HS-5 (cell line): ENCODE results near the gene DENND11.

Source experiments
- DNase-seq: peaks from one replicate; pipeline ENCODE4 v3.0.0-alpha.2; 2012; ENCODE audit warnings: low read depth

DENND11 gene

DNA sequence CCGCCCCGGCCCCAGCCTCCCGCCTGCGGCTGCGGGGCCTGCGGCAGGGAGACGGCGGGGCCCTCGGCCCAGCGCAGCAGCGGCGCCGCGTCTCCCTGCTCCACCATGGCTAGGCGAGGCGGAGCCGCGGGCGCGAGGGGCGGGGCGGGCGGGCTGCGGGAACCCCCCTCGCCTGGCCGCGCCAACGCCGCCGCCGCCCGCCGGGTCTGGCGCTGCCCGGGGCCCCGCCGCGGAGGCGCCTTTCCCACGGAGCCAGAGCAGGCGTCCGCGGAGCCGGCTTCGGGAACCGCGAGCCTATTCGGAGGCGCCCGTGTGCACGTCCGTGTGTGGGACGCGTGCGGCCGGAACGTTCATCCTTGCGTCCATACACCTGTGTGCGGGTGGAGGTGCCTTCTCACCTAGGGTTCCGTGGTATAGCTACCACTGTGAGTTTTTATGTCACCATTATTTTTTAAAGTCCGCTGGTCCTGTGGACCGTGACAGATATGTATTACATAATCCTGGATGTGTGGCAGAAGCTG, at the start of gene DENND11:
Gene DENND11, minus strand, starts transcription at position 120 of the 521 bp plus-strand sequence. Its CDS starts 13 bp downstream, at position 107.
- no peak for DNase-seq

- no peak for DNase-seq
Measured at GRCh38 chr7:141748396-141748795, 46.4 kb upstream of the DENND11 start.

- no peak for DNase-seq
Measured at GRCh38 chr7:141744131-141744530, 42.2 kb upstream of the DENND11 start.

DNA sequence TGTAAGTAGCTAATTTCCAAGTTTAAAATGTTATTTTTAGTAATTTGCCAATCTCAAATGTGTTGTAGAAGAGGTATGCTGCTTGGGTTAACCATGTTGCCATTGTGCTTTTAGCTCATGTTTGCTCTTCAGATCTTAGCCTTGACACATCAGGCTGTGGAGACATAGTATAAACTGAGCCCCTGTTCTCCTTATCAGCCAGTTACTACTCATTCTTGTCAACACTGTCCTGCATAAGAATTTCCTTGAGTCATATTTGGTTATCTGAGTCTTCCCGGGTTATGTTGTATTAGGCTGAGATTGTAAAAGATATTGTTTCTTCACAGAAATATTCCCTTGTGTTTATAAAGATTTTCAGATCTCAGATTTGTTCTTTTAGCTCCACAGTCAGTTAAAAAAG, 40.3 kb upstream of the DENND11 start:
- DNase-seq: no peak

DNA sequence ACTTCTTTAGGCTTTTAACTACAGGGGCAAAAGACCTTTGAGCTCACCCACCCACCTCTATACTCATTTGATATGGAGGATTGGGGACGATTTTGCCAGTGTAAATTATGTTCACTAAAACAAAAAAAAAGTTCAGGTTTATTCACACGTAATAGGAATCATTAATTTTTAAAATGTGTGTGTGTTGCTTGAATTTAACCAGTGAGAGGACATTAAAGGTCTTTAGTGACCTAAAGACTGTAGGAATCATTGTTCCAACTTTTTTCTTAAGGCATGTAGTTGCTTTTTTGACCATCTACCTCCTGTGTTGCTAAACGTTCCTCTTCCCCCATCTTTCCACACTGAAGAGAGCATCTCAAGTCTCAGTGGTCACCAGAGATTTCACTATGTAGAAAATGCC, 37.3 kb upstream of the DENND11 start:
- DNase-seq: no peak

- no peak for DNase-seq
Measured at GRCh38 chr7:141738592-141739013, 36.6 kb upstream of the DENND11 start.

DNA sequence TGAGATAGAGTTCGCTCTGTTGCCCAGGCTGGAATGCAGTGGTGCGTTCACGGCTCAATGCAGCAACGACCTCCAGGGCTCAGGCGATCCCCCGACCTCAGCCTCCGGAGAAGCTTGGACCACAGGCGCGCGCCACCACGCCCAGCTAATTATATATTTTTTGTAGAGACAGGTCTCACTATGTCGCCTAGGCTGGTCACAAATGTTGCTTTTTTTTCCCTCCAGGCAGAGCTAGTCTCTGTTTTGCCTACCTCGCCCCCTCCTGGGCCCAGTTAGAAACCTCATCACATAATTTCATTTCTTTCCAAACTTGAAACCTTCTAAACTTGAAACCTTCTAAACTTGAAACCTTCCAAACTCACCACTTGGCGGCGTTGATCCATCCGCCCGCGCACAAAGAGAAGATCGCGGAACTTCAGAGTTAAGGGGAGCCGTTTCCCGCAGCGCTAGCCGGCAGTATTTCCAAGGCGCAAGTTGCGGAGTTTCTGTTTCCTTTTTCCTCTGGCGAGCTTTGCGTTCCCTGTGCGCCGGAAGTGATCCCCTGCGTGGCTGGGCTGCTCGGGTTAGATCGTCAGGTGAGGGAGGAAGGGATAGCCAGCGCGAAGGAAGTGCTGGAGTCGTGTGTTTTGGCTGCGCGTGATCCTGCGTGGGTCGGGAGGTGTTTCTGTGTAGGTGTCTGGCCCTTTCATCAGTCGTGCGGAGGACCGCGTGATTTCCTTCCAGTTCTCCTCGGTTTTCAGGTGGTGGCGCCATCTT, 36.0 kb upstream of the DENND11 start, which contains the start of gene SSBP1:
Gene SSBP1, plus strand, starts transcription at position 523 of the 756 bp plus-strand sequence. CDS start 809 bp downstream, outside the sequence.
- DNase-seq: peak; percentile 80

GRCh38 chr7:141737118-141737835, 35.3 kb upstream of the DENND11 start:
- DNase-seq: no peak

GRCh38 chr7:141731476-141732149, 29.6 kb upstream of the DENND11 start:
- no peak for DNase-seq

GRCh38 chr7:141729020-141729419, 27.1 kb upstream of the DENND11 start:
- no peak for DNase-seq

GRCh38 chr7:141722529-141722928, 20.6 kb upstream of the DENND11 start:
- no peak for DNase-seq

DNA sequence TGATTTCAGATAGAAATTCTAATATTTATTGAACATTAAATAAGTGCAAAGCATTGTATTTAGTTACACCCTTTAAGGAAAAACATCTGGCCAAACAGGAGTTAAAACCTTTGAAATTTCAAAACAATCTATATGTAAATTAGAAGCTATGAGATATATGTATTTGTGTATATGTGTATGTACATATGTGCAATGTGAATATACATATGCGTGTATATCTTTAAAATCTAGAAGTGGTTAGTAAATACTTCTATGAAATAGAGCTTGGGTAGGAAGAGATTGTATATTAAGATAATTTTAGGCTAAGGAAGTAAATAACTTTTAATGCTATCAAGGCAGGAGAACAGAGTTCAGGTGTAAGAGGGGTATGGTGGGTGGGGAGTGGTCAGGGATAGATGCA, 15.5 kb upstream of the DENND11 start:
- DNase-seq: no peak

DNA sequence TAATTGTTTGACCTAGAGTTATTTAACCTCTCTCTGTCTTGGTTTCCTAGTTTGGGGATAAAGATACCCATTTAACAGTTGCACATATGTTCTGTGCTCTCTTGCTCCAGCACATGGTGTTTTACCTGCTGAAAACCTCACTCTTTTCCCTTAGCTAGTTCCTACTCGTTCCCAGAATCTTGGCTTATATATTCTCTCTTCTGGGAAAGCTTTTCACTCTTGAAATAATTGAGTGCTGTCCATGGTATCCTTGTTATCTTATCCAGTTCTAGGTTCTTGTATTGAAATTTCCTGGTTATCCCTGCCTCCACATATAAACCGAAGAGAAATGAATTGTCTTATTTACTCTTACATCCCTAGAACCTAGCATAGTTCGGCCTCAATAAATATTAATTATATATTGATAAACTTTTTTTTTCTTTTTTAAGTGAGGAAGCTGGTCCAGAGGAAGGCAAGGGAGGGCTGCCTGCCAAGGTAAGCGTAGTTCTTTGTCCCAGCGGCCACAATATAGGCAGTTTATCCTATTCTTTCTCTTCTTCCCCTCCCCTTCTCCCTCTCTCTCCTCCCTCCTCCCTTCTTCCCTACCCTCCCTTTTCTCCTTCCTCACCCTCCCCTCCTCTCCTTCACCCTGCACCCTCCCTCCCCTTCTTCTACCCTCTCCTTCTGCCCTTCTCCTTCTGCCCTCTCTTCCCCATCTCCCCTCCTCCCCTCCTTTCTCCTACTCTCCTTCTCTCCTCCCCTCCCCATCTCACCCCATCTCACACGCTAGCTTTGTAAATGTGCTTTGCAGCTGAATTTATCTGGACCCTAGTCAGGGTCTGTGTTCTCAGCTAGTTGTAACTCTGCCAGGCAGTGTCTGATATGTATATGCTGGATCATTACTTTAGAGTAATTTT, 14.1 kb upstream of the DENND11 start:
- no peak for DNase-seq

DNA sequence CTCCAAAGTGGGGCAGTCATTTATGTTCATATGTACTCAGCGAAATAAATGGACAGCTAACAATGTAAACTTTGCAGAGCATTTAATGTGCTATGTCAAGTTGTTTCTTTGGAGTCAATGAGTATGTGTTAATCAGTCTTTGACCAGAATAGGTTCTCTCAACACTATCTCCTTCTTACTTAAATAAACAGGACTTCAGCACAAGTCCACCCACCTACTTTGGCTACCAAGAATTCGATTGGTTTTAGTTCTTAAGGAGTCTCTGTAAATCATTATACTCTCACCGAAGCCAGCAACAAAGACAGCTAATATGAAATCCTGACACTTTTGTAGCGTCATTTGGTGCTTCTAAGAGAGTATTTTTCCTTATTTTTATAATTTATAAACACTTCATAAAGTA, 13.1 kb upstream of the DENND11 start:
- no peak for DNase-seq

DNA sequence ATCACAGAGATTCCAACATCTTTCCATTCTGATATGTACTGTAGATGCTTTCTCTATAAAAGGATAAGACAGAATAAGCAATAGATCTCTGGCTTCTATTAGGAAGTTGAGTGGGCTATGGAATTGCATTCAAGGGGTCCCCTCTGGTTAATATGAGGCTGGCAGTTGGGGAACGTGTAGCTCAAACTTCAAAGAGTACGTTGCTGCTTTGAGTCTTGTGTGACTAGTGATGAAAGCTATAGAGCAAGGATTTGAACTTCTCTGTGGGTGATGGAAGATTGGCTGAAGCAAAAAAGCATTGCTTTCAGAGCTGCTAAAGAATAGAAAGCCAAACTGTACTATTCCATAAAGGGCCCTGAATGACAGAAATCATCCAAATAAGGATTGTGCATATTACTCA, 12.6 kb upstream of the DENND11 start:
- DNase-seq: no peak

- no peak for DNase-seq
Measured at GRCh38 chr7:141713890-141714289, 11.9 kb upstream of the DENND11 start.

DNA sequence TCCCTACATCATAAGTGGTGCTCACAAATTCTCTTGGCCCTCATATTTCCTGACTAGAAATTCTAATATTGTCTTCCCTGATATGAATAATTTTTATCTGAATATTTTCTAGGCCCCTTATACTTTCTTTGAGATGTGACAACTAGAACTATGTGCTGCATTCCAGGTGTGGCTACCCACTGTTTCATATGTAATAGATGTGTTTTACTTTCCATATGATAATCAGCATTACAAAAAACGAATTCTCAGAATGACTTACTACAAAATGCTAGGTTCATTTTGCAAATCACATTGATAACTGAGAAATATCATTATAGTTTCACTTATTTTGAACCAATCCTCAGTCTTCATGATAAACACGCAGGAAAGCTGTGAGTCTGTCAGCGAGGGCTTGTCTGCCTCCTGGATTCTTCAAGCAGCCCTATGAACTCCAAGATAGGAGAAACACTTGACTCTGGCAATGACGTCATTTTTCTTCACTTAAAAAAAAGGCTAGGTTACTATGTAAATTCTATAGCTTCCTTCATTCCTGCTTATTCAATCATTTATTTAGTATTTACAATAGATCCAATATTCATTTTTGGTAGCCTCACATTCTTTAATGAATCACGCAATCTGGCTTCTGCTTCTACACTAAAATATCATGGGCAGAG, 10.8 kb upstream of the DENND11 start:
- DNase-seq: no peak

DNA sequence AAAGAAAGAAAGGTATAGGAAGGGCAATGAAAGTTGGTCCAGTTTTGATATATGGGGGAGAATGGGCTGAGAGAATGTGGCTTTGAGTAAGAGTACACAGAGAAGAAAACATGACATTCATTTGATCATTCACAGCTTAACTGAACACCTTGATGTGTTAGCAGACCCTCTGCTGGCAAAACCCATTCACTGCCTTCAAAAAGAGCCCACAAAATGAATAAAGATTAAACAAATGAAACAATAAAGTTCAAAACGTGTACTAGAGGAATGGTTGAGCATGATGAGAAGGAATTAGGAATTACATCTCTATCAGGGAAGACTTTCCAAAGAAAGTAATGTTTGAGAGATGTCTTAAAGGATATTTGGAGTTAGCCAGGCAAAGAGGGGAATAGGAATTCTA, 8.3 kb upstream of the DENND11 start:
- DNase-seq: no peak

DNA sequence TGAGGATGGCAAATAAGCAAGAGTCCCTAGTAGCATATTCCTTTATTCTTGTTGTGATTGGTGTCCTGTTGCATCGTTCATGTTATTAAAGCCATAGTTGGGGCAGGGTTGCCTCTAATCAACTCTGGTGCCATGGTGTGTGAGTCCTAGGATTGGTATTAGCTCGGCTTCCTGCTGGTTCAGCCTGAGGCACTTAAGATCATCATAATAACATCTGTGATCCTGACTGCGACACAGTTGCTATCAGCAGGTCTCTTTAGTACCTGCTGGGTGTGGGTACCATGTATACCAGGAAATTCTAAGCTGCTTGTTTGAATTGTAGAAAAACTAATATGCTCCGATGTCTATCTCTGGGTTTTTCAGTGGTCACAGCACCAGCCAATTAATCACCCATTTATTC, 7.8 kb upstream of the DENND11 start:
- no peak for DNase-seq

GRCh38 chr7:141709318-141709717, 7.4 kb upstream of the DENND11 start:
- DNase-seq: no peak

- DNase-seq: no peak
Measured at GRCh38 chr7:141708351-141708750, 6.4 kb upstream of the DENND11 start, which contains the start of gene WEE2. Gene WEE2 (plus strand): TSS chr7:141708353. CDS start chr7:141708759, 406 bp downstream.
